CD4-positive, alpha-beta memory T cell (primary cell): ENCODE measurements around the gene C6orf120. TPM values are rescaled to one million over a fixed set of nuclear protein-coding genes. Genes with fewer than 3 reads are reported as not detected.

Source experiments
- CTCF ChIA-PET: fragments of 350-600 bp; sonication (Branson Sonifier 250); formaldehyde crosslinking; loops from one replicate; lab custom pipeline; 2021; ENCODE audit warnings: inconsistent platforms; ENCODE audit not compliant: partially characterized antibody; lab: Charles Lee
- POLR2A ChIA-PET: fragments of 350-600 bp; sonication (Branson Sonifier 250); formaldehyde crosslinking; loops from one replicate; lab custom pipeline; 2021; ENCODE audit not compliant: partially characterized antibody; lab: Charles Lee
- DNase-seq, 5 donors: peaks; one replicate each; pipeline versions ENCODE4 v3.0.0 to v3.0.0-alpha.2; 2020 to 2022; ENCODE audit warnings: mixed read lengths in 1 of 5
- H3K27ac ChIP-seq: one replicate; pipeline ENCODE4 v1.7.0; 2013; ENCODE audit warnings: low read depth, low read length
- H3K27me3 ChIP-seq: 2 replicates; pipeline ENCODE4 v1.7.0; 2013; ENCODE audit warnings: mild to moderate bottlenecking, low read length, moderate library complexity; ENCODE audit not compliant: insufficient read depth
- H3K36me3 ChIP-seq: 2 replicates; pipeline ENCODE4 v1.7.0; 2013; ENCODE audit warnings: mild to moderate bottlenecking, low read length, moderate library complexity; ENCODE audit not compliant: insufficient read depth
- H3K4me1 ChIP-seq: 2 replicates; pipeline ENCODE4 v1.7.0; 2013; ENCODE audit warnings: mild to moderate bottlenecking, low read length, moderate library complexity; ENCODE audit not compliant: insufficient read depth
- H3K4me3 ChIP-seq, 2 donors: one replicate each; pipeline ENCODE4 v1.7.0; 2013; ENCODE audit warnings: low read length in 2 of 2, mild to moderate bottlenecking in 1 of 2
- H3K9me3 ChIP-seq, 2 donors: one replicate each; pipeline ENCODE4 v1.7.0; 2013; ENCODE audit warnings: low read length in 2 of 2, control low read depth in 1 of 2; ENCODE audit not compliant: control insufficient read depth in 1 of 2
- H3K27ac Mint-ChIP-seq, 7 donors: one replicate each; pipeline ENCODE4 v1.8.0; 2020 to 2021; ENCODE audit warnings: mixed read lengths in 7 of 7, mild to moderate bottlenecking in 6 of 7, inconsistent platforms in 3 of 7, moderate library complexity in 3 of 7
- H3K27me3 Mint-ChIP-seq, 2 donors: one replicate each; pipeline ENCODE4 v1.8.0; 2020 to 2021; ENCODE audit warnings: mixed read lengths in 2 of 2
- H3K36me3 Mint-ChIP-seq, 2 donors: one replicate each; pipeline ENCODE4 v1.8.0; 2020 to 2021; ENCODE audit warnings: mixed read lengths in 2 of 2, inconsistent platforms in 1 of 2, mild to moderate bottlenecking in 1 of 2
- H3K4me1 Mint-ChIP-seq, 4 donors: one replicate each; pipeline ENCODE4 v1.8.0; 2020 to 2021; ENCODE audit warnings: mixed read lengths in 4 of 4, mild to moderate bottlenecking in 1 of 4
- H3K4me3 Mint-ChIP-seq, 8 donors: one replicate each; pipeline ENCODE4 v1.8.0; 2020 to 2021; ENCODE audit warnings: mixed read lengths in 8 of 8, mild to moderate bottlenecking in 7 of 8, moderate library complexity in 6 of 8, inconsistent platforms in 3 of 8
- H3K9me3 Mint-ChIP-seq, 8 donors: one replicate each; pipeline ENCODE4 v1.8.0; 2020 to 2021; ENCODE audit warnings: mixed read lengths in 8 of 8, mild to moderate bottlenecking in 5 of 8, inconsistent platforms in 3 of 8, moderate library complexity in 1 of 8
- intact Hi-C: fragments of 100-400 bp; cut with micrococcal nuclease; formaldehyde crosslinking; loops from one replicate; pipeline ENCODE4 v1.15.1; 2023
- polyA plus RNA-seq, 2 donors: library from polyadenylated mRNA; unstranded; fragments of 300-500 nt; fragmentation: Illumina TruSeq; gene quantifications; one replicate each; pipeline ENCODE4 v1.2.3, GENCODE V29; 2021
- total RNA-seq, 2 experiments: library from RNA; stranded (reverse); gene quantifications; one replicate each; pipeline ENCODE4 v1.2.3, GENCODE V29; 2021

C6orf120 gene
- total and polyA plus RNA-seq, 4 experiments from 2014 or later, result 8.3 to 35.9 (median 21.9) TPM

DNA sequence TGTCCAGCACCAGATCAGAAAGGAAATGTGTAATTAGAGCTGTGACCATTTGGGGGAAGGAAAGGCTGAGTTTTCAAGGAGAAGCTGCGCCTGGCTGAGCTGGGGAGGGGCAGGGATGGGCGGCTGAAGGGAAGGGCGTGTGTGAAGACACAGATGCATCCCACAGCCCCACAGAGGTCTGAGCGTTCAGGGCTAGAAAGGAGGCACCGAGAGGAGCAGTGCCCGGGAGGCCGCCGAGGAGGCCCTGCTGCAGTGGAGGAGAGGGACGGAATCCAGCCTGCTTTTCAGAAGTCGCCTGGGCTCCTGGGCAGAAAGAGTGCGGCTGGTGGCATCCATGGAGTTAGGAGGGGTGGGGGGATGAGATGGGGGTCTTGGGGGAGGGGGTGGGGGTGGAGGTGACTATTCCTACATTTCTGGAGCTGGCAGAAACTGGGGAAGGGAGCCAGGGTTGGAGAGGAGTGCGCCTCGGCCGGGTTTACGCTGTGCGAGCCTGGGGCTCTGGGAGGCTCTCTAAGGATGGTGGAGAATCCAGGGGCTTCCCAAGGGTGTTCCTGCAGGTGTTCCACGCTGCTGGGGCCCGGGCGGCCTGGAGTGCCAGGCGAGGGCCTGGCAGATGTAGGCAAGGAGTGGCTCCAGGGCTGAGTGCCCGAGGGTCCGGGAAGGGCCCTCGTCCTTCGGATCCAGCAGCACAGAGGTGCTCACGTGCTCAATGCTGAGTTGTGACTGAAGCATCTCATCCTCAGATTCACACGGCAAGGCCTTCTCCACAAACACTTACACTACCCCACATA is 41.9 kb upstream of the C6orf120 start:
- no peak for DNase-seq
- POLR2A ChIA-PET, result no interaction called here
- Histone ChIP-seq H3K4me3 (no peak overlapping the region), H3K9me3 (no peaks in the 10 kb centered on the region), H3K36me3 (no peaks in the 10 kb centered on the region), H3K27ac (no peak overlapping the region), H3K27me3 (no peaks in the 10 kb centered on the region), H3K4me1 (peaks cover 4% of the 10 kb centered on the region)
- H3K9me3 Mint-ChIP-seq, result peaks cover 0 to 2% (median 0%) of the 10 kb centered on the region in 8 donors
- H3K27ac Mint-ChIP-seq, result no peak overlapping the region
- CTCF ChIA-PET, result no interaction called here
- intact Hi-C loops, result no loop called here
- peaks cover 27 to 30% of the 10 kb centered on the region in 2 donors for H3K36me3 Mint-ChIP-seq
- peaks cover 0 to 6% (median 3%) of the 10 kb centered on the region in 4 donors for H3K4me1 Mint-ChIP-seq
- no peaks in the 10 kb centered on the region for H3K27me3 Mint-ChIP-seq
- H3K4me3 Mint-ChIP-seq, result no peak overlapping the region

DNA sequence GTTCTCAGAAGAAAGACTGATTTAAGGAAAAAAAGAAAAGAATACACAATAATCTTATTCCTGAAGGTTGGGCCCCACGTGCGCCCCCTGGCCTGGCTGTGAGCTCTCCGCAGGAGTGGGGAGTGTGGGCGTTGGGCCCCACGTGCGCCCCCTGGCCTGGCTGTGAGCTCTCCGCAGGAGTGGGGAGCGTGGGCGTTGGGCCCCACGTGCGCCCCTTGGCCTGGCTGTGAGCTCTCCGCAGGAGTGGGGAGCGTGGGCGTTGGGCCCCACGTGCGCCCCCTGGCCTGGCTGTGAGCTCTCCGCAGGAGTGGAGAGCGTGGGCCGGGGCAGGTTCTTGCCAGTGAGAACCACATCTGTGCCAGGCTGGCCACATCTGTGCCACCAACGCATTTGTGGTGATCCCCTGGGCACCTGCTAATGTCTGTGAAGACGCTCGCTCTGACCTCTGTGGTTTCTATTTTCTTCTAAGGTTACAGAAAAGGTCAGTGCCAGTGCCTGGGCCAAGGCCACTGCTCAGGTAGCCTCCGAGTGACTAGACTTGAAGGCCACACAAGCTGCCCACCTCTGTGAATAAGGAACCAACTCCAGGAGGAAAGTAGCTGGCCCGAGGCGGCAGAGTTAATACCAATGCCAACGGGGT is 41.1 kb upstream of the C6orf120 start:
- no peaks in the 10 kb centered on the region for H3K36me3 ChIP-seq

DNA sequence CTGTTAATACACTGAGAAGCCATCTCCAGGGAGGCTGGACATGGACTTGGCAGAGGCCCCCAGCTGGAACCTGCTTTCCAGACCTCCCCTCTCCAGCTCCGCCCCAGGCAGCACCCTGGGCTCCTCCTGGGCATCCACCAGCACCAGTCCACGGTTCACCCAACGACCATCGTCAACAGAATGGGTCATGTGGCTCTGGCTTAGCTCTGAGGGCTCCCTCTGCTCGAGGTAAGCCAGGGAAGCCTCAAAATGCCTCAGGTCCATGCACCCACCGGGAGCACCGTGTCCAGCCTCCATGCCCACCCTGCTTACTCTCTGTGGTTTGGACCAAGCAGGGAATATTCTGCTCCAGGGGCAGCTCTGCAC is 40.6 kb upstream of the C6orf120 start:
- Mint-ChIP-seq H3K4me3 (no peak overlapping the region), H3K4me1 (peaks cover 0 to 2% (median 0%) of the 10 kb centered on the region in 4 donors), H3K9me3 (peaks cover 0 to 2% (median 0%) of the 10 kb centered on the region in 8 donors), H3K27me3 (no peaks in the 10 kb centered on the region), H3K27ac (no peak overlapping the region), H3K36me3 (peaks cover 34 to 38% of the 10 kb centered on the region in 2 donors)
- Histone ChIP-seq H3K27ac (no peak overlapping the region), H3K27me3 (no peaks in the 10 kb centered on the region), H3K36me3 (no peaks in the 10 kb centered on the region), H3K4me3 (no peak overlapping the region), H3K4me1 (no peaks in the 10 kb centered on the region), H3K9me3 (no peaks in the 10 kb centered on the region)
- POLR2A ChIA-PET, result no interaction called here
- no peak for DNase-seq
- CTCF ChIA-PET, result no interaction called here
- intact Hi-C loops, result no loop called here

More for the DNA sequence above, 41.1 kb upstream of the C6orf120 start:
- Mint-ChIP-seq H3K4me3 (no peak overlapping the region), H3K27ac (no peak overlapping the region), H3K4me1 (peaks cover 0 to 2% (median 0%) of the 10 kb centered on the region in 4 donors), H3K27me3 (no peaks in the 10 kb centered on the region), H3K9me3 (peaks cover 0 to 2% (median 0%) of the 10 kb centered on the region in 8 donors), H3K36me3 (peaks cover 31 to 35% of the 10 kb centered on the region in 2 donors)
- CTCF ChIA-PET, result no interaction called here
- POLR2A ChIA-PET, result no interaction called here
- H3K27ac ChIP-seq, result no peak overlapping the region
- no peak overlapping the region for H3K4me3 ChIP-seq
- no peaks in the 10 kb centered on the region for H3K9me3 ChIP-seq
- intact Hi-C loops, result no loop called here
- DNase-seq, result no peak
- H3K4me1 ChIP-seq, result no peaks in the 10 kb centered on the region
- H3K27me3 ChIP-seq, result no peaks in the 10 kb centered on the region

DNA sequence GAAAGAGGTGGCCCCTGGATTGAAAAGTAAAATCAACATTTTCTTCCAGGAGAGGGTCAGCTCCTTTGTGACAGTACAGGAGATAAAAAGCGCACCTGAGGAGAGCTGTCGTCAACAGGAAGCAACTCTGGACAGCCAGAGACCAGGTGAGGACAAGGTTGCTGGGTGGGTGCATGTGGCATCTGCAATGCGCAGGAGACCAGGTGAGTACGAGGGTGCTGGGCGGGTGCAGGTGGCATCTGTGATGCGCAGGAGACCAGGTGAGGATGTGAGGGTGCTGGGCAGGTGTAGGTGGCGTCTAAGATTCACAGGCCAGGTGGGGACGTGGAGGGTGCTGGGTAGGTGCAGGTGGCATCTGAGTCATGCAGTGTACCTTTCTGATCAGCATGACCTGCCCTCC is 38.5 kb upstream of the C6orf120 start:
- ChIA-PET POLR2A (no interaction called here), CTCF (no interaction called here)
- Histone ChIP-seq H3K36me3 (no peaks in the 10 kb centered on the region), H3K27ac (no peak overlapping the region), H3K4me3 (no peak overlapping the region), H3K4me1 (no peaks in the 10 kb centered on the region), H3K9me3 (no peaks in the 10 kb centered on the region), H3K27me3 (no peaks in the 10 kb centered on the region)
- Mint-ChIP-seq H3K4me3 (no peak overlapping the region), H3K27me3 (no peaks in the 10 kb centered on the region), H3K9me3 (no peaks in the 10 kb centered on the region), H3K4me1 (no peaks in the 10 kb centered on the region), H3K36me3 (peaks cover 41 to 45% of the 10 kb centered on the region in 2 donors), H3K27ac (peak overlapping the region in 1 of 7 donors; percentile 47)
- DNase-seq, result no peak
- intact Hi-C loops, result no loop called here

DNA sequence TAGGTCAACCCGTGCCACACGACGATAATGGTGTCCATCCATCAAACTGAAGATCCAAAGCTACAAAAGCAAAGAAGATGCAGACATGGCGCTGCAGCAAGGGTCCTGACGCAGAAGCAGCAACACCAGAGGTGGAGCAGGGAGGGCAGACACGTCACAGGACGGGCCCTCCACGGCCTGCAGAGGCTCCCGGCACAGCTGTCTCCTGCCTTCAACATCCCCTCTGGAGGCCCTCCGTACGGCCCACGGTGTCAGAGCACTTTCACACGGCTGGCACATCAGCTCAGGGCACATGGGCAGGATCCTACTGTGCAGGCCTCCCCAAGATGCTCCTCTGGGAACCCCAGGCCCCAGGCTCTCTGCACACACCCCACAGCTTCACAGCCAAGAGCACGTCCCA is 37.7 kb upstream of the C6orf120 start:
- ChIA-PET CTCF (no interaction called here), POLR2A (no interaction called here)
- no peaks in the 10 kb centered on the region for H3K9me3 Mint-ChIP-seq
- Histone ChIP-seq H3K4me1 (no peaks in the 10 kb centered on the region), H3K36me3 (no peaks in the 10 kb centered on the region), H3K9me3 (no peaks in the 10 kb centered on the region), H3K27ac (no peak overlapping the region), H3K27me3 (no peaks in the 10 kb centered on the region), H3K4me3 (no peak overlapping the region)
- H3K36me3 Mint-ChIP-seq, result peaks cover 43% of the 10 kb centered on the region in 2 donors
- H3K27ac Mint-ChIP-seq, result no peak overlapping the region
- H3K27me3 Mint-ChIP-seq, result no peaks in the 10 kb centered on the region
- DNase-seq, result no peak
- intact Hi-C loops, result no loop called here
- H3K4me3 Mint-ChIP-seq, result no peak overlapping the region
- no peaks in the 10 kb centered on the region for H3K4me1 Mint-ChIP-seq

DNA sequence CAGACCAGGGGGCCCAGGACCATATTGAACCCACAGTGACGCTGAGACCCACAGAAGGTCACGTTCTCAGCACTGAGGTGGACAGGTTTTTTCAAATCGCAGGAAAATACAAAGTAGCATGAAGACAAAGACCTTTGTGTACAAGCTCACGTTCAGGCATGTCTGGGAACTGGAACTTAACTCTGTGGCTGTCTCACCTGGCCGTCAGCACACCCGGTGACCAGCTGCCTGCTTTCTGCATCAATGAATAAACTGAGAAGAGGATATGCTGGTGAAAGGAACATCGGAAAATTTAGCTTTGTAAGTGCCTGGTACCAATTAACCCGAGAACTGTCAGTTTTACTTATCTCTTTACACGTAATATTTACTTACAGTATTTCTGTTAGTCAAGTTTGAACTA is 36.6 kb upstream of the C6orf120 start:
- ChIA-PET CTCF (no interaction called here), POLR2A (no interaction called here)
- peaks cover 0 to 7% (median 2%) of the 10 kb centered on the region in 4 donors for H3K4me1 Mint-ChIP-seq
- intact Hi-C loops, result no loop called here
- Histone ChIP-seq H3K27me3 (no peaks in the 10 kb centered on the region), H3K4me3 (no peak overlapping the region), H3K36me3 (no peaks in the 10 kb centered on the region), H3K9me3 (no peaks in the 10 kb centered on the region), H3K27ac (no peak overlapping the region), H3K4me1 (no peaks in the 10 kb centered on the region)
- no peaks in the 10 kb centered on the region for H3K27me3 Mint-ChIP-seq
- no peak overlapping the region for H3K4me3 Mint-ChIP-seq
- no peaks in the 10 kb centered on the region for H3K9me3 Mint-ChIP-seq
- H3K36me3 Mint-ChIP-seq, result peaks cover 43 to 47% of the 10 kb centered on the region in 2 donors
- H3K27ac Mint-ChIP-seq, result no peak overlapping the region
- no peak for DNase-seq

DNA sequence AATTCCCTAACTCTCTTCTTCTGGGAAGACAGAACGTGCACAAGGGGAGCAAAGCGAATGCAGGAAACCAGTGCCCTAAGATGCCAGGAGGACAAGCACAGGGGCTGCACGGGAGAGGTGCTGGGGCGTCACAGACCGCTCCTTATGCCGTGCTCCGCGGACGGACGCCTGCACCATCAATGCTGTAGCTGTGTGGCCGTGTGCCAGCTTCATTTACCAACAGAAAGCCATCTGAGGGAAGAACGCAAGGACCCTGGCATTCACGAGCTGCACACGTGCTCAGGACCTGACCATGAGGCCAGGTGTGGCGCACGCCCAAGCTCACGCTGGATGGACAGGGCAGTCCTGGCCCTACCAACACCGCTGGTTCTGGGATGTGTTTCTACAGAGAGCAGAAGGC is 35.5 kb upstream of the C6orf120 start:
- H3K4me1 Mint-ChIP-seq, result peaks cover 0 to 7% (median 2%) of the 10 kb centered on the region in 4 donors
- Histone ChIP-seq H3K27me3 (no peaks in the 10 kb centered on the region), H3K36me3 (no peaks in the 10 kb centered on the region), H3K4me1 (no peaks in the 10 kb centered on the region), H3K27ac (no peak overlapping the region), H3K9me3 (no peaks in the 10 kb centered on the region), H3K4me3 (no peak overlapping the region)
- no peak overlapping the region for H3K4me3 Mint-ChIP-seq
- H3K27me3 Mint-ChIP-seq, result no peaks in the 10 kb centered on the region
- H3K27ac Mint-ChIP-seq, result no peak overlapping the region
- intact Hi-C loops, result no loop called here
- H3K36me3 Mint-ChIP-seq, result peaks cover 40 to 53% of the 10 kb centered on the region in 2 donors
- CTCF ChIA-PET, result no interaction called here
- POLR2A ChIA-PET, result no interaction called here
- H3K9me3 Mint-ChIP-seq, result no peaks in the 10 kb centered on the region
- no peak for DNase-seq
